SH-SY5Y (cell line): ENCODE data around the gene FGF16.

Source experiments
- GATA2 ChIP-seq: IDR thresholded peaks from 2 replicates; pipeline ENCODE4 v1.6.1; 2011; ENCODE audit warnings: mild to moderate bottlenecking, low read depth, low read length
- GATA3 ChIP-seq: IDR thresholded peaks from 2 replicates; pipeline ENCODE4 v1.6.1; 2011; ENCODE audit warnings: low read depth, mild to moderate bottlenecking, low read length, moderate library complexity

DNA sequence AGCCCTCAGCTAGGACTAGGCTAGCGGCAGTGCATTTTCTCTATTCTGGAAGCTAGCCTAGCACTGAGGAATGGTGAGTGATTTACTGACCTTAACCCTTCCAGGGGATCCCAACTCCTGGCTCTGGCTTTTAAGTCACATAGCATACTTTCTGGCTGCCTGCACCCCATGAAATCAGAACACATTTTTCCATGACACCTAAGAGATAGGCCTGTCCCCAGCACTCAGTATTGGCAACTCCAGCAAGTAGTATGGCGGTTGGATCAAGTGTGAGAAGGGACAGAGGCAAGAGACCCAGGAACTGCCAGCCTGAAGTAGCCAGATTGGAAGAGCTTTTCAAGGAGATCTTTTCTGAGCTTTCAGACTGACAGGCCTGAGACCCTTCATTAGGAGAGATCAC is 8.2 kb downstream of the FGF16 start:
- TF ChIP-seq GATA2 (no peak), GATA3 (no peak)
